Measurements from ENCODE around the gene NTN5. TPM values are rescaled to one million over a fixed set of nuclear protein-coding genes. Genes with fewer than 3 reads are reported as not detected.
A peak's percentile ranks its signal among the peaks of the same experiment; 100 is the strongest.

The NTN5 gene
- total and polyA plus RNA-seq, 10 of the 15 experiments (the other 5 are each of a cell fraction or from before 2014, with no cell fraction given): 0.07 to 0.22 TPM; not detected in 8

- ChIA-PET SMC1A (ENCODE audit: uncharacterized antibody, unreplicated experiment) (interaction anchor here (0.6 to 1.1 kb wide), 2 partner anchors 69 to 131 kb away, joined by 3 to 5 read pairs; partner anchors contain the start of gene CA11), CTCF (interaction anchor here (1.8 kb wide), 1 partner anchor 40 kb away, joined by 6 read pairs; no protein-coding TSS in a partner anchor), POLR2A (interaction anchor here (0.5 to 3.0 kb wide), 5 partner anchors 10 to 738 kb away, joined by 3 to 7 read pairs (median 4); partner anchors contain the start of gene ALDH16A1), RAD21 (ENCODE audit: unreplicated experiment) (interaction anchor here (1.0 to 1.4 kb wide), 3 partner anchors 9 to 69 kb away, joined by 4 read pairs; partner anchors contain the start of gene CA11)
- no TSS peak for BruUV-seq (replicated peaks)
- Histone ChIP-seq H3K79me2 (ENCODE audit: control insufficient read depth, insufficient read depth, low read length) (no peaks in the 10 kb centered on the region), H3K27ac (ENCODE audit: control insufficient read depth, insufficient read depth) (peak overlapping the region; percentile 71; the same call in 1 of the 2 replicates), H2AFZ (ENCODE audit: control insufficient read depth, low read depth, low read length) (peak overlapping the region; percentile 91), H3K36me3 (ENCODE audit: control insufficient read depth in 2 of 2, insufficient read depth in 2 of 2, low read length in 1 of 2) (no peaks in the 10 kb centered on the region), H3K9ac (ENCODE audit: control insufficient read depth, insufficient read depth, low read length) (peak overlapping the region; percentile 87), H4K20me1 (ENCODE audit: control insufficient read depth, insufficient read depth) (no peaks in the 10 kb centered on the region), H3K9me3 (replicated peaks; ENCODE audit: control insufficient read depth, insufficient read depth, low read length) (no peaks in the 10 kb centered on the region; the same call in 2 of the 3 replicates), H3K4me2 (ENCODE audit: control insufficient read depth, insufficient read depth) (peak overlapping the region; percentile 89), H3K4me3 (peak overlapping the region; percentile 95), H3K4me1 (ENCODE audit: control insufficient read depth, insufficient read depth, low read length) (peaks cover 16% of the 10 kb centered on the region), H3K27me3 (replicated peaks in 1 of 2; ENCODE audit: control insufficient read depth in 2 of 2, insufficient read depth in 2 of 2, low read length in 1 of 2) (no peaks in the 10 kb centered on the region)
- in situ Hi-C loops (cut with MboI) (no loop called here), intact Hi-C loops (cut with micrococcal nuclease; ENCODE audit: unreplicated experiment) (no loop called here)
- DNase-seq (ENCODE audit: low read depth, low spot score) (no peak), ATAC-seq (no peak), FAIRE-seq (no peak)
- TF ChIP-seq ASH2L (IDR thresholded peaks at IDR 0.05; ENCODE audit: borderline replicate concordance, low read depth): no peak
- no peak for TF ChIP-seq PAX8 (IDR thresholded peaks at IDR 0.05)
- no peak for TF ChIP-seq IRF4 (IDR thresholded peaks at IDR 0.05; ENCODE audit: low read depth, low read length)
- TF ChIP-seq POU2F2 (IDR thresholded peaks at IDR 0.05; ENCODE audit: borderline replicate concordance, low read depth, low read length): peak; percentile 61; the same call in 1 of the 3 replicates
- peak; percentile 17; the same call in 1 of the 2 replicates for TF ChIP-seq NBN (IDR thresholded peaks at IDR 0.05)
- 0 out of 2 replicates have a peak, but pooled peaks have one; percentile 22 for TF ChIP-seq MLLT1 (IDR thresholded peaks at IDR 0.05)
- no peak for TF ChIP-seq POLR2AphosphoS5 (IDR thresholded peaks at IDR 0.05; ENCODE audit: low read length)
- TF ChIP-seq IKZF1 (conservative IDR thresholded peaks at IDR 0.05): peak; percentile 8; the same call in 1 of the 2 replicates
- WGBS (ENCODE audit: insufficient coverage, insufficient replicate concordance, low lambda C conversion rate, missing lambda C conversion rate): 13% methylated on average over 26 of the region's 26 CpGs
Observed at GRCh38 chr19:48714759-48715675, 42.2 kb upstream of the NTN5 start.

Data from GM12878 (cell line).